SK-N-SH treated with all-trans-retinoic acid at 6 μM for 48 hours (cell line): ENCODE results near the gene EVX2.
A peak's percentile ranks its signal among the peaks of the same experiment; 100 is the strongest.

Experiments used
- ARNTL ChIP-seq: fragments of 450-650 bp; formaldehyde crosslinking; IDR thresholded peaks from 2 replicates; pipeline ENCODE4 v1.5.0; 2020; ENCODE audit warnings: low read depth, mild to moderate bottlenecking, moderate library complexity, borderline replicate concordance
- PATZ1 ChIP-seq: fragments of 250-450 bp; sonication (Bioruptor Pico); IDR thresholded peaks from 2 replicates; pipeline ENCODE4 v1.8.0; 2020; ENCODE audit warnings: mild to moderate bottlenecking, moderate library complexity, borderline replicate concordance
- TCF4 ChIP-seq: fragments of 250-450 bp; sonication (Bioruptor Pico); IDR thresholded peaks from 2 replicates; pipeline ENCODE4 v1.8.0; 2021; ENCODE audit warnings: mild to moderate bottlenecking, moderate library complexity, borderline replicate concordance
- TSHZ2 ChIP-seq: fragments of 250-450 bp; sonication (Bioruptor Pico); IDR thresholded peaks from 2 replicates; pipeline ENCODE4 v1.5.0; 2020; ENCODE audit warnings: mild to moderate bottlenecking, moderate library complexity
- TF ChIP-seq, protein P1 (sequence below): fragments of 250-450 bp; sonication (Bioruptor Pico); IDR thresholded peaks from 2 replicates; pipeline ENCODE4 v1.5.1; 2021; ENCODE audit warnings: mild to moderate bottlenecking, moderate library complexity
- TF ChIP-seq, protein P2 (sequence below): fragments of 250-450 bp; sonication (Bioruptor Pico); IDR thresholded peaks from 2 replicates; pipeline ENCODE4 v1.5.1; 2020; ENCODE audit warnings: low read depth, mild to moderate bottlenecking, moderate library complexity

DNA sequence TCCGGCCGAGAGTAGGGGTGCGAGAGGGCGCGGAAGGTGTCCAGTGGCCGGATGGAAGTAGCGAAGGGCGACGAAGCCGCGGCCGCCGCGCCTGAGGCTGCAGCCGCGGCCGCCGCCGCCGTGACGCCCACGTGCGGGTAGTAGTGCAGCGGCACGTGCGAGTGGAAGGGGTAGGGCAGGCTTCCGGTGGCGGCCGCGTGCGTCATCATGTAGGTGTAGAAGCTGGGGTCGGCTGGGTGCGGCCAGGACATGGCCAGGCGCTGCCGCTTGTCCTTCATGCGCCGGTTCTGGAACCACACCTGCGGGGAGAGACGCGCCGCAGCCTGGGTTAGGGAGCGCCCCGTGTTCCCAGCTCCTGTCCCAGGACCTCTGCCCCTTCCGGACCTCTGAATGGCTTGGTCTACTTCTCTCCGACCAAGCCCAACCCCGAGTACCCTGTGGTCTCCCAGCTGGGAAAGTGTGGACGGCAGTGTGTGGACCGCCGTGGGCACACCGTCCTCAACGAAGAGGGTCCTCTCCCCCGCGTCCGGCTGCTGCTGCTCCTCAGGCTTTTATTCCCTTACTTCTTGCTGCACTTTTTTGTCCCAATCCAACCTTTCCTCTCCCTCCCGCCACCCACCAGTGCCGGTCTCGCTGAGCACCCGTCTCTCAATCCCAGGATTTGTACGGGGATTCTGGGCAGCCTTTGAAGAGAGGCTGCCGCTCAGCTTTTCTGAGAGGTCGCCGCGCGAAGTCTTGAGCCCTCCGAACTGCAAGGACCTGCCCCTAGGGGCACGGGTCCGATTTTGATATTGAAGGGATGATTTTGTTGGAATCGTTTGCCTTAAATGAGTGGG lies 3.0 kb downstream of the EVX2 start:
- TF ChIP-seq TSHZ2 (CRISPR knock-in tag) (no peak), ARNTL (CRISPR knock-in tag) (peak; percentile 68; the same call in 1 of the 2 replicates), TCF4 (CRISPR knock-in tag) (no peak), PATZ1 (CRISPR knock-in tag) (no peak)
- TF ChIP-seq, protein P1, sequence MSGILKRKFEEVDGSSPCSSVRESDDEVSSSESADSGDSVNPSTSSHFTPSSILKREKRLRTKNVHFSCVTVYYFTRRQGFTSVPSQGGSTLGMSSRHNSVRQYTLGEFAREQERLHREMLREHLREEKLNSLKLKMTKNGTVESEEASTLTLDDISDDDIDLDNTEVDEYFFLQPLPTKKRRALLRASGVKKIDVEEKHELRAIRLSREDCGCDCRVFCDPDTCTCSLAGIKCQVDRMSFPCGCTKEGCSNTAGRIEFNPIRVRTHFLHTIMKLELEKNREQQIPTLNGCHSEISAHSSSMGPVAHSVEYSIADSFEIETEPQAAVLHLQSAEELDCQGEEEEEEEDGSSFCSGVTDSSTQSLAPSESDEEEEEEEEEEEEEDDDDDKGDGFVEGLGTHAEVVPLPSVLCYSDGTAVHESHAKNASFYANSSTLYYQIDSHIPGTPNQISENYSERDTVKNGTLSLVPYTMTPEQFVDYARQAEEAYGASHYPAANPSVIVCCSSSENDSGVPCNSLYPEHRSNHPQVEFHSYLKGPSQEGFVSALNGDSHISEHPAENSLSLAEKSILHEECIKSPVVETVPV (CRISPR knock-in tag): no peak
- TF ChIP-seq, protein P2, sequence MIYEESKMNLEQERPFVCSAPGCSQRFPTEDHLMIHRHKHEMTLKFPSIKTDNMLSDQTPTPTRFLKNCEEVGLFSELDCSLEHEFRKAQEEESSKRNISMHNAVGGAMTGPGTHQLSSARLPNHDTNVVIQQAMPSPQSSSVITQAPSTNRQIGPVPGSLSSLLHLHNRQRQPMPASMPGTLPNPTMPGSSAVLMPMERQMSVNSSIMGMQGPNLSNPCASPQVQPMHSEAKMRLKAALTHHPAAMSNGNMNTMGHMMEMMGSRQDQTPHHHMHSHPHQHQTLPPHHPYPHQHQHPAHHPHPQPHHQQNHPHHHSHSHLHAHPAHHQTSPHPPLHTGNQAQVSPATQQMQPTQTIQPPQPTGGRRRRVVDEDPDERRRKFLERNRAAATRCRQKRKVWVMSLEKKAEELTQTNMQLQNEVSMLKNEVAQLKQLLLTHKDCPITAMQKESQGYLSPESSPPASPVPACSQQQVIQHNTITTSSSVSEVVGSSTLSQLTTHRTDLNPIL (CRISPR knock-in tag): no peak
